ENCODE results near the gene SORBS2. TPM values are rescaled to one million over a fixed set of nuclear protein-coding genes. Genes with fewer than 3 reads are reported as not detected.

Gene SORBS2
- total RNA-seq, 1 donor from 2014 or later = 94.2 TPM

DNA sequence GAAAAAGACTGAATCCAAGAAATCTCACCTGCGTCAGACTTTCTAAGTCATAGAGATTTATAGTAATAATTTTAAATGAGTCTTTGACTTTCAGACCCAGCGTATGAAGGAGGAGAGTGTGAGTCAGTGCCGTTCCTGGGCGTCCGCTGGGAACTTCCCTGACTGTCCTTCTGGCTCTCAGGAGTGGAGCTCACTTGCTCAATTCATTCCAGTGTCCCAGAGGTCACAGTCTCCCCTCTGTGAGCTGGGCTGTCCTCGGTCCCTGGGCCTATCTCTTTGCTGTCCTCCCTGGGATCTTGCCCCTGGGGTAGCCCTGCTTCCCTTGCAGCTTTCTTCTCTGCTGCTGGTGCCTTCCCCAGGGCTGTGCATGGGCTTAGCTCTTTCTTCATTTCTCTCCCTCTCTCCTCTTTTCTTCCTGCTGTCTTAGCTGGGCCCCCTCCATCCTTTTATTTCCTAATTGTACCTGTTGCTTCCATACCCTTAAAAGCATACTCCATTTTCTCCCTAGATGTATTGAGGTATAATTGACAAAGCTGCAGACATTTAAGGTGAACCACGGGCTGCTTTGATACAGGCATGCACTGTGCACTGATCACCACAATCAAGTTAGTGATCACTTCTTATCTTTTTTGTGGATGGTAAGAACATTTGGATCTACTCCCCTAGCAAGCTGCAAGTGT is 11.6 kb downstream of the SORBS2 start:
- H3K4me3 Mint-ChIP-seq (ENCODE audit: low read depth) = no peak overlapping the region
- H3K4me1 Mint-ChIP-seq (ENCODE audit: low read depth) = peaks cover 17% of the 10 kb centered on the region
- no peak overlapping the region for H3K27ac Mint-ChIP-seq
- no peak for DNase-seq (ENCODE audit: low spot score, unreplicated experiment)
- H3K36me3 Mint-ChIP-seq (ENCODE audit: insufficient read depth) = peaks cover 21% of the 10 kb centered on the region
- H3K9me3 Mint-ChIP-seq (ENCODE audit: low read depth) = no peaks in the 10 kb centered on the region
- no peaks in the 10 kb centered on the region for H3K27me3 Mint-ChIP-seq
- TF ChIP-seq, protein P1, sequence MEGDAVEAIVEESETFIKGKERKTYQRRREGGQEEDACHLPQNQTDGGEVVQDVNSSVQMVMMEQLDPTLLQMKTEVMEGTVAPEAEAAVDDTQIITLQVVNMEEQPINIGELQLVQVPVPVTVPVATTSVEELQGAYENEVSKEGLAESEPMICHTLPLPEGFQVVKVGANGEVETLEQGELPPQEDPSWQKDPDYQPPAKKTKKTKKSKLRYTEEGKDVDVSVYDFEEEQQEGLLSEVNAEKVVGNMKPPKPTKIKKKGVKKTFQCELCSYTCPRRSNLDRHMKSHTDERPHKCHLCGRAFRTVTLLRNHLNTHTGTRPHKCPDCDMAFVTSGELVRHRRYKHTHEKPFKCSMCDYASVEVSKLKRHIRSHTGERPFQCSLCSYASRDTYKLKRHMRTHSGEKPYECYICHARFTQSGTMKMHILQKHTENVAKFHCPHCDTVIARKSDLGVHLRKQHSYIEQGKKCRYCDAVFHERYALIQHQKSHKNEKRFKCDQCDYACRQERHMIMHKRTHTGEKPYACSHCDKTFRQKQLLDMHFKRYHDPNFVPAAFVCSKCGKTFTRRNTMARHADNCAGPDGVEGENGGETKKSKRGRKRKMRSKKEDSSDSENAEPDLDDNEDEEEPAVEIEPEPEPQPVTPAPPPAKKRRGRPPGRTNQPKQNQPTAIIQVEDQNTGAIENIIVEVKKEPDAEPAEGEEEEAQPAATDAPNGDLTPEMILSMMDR (IDR thresholded peaks at IDR 0.05; ENCODE audit: unreplicated experiment) = no peak

DNA sequence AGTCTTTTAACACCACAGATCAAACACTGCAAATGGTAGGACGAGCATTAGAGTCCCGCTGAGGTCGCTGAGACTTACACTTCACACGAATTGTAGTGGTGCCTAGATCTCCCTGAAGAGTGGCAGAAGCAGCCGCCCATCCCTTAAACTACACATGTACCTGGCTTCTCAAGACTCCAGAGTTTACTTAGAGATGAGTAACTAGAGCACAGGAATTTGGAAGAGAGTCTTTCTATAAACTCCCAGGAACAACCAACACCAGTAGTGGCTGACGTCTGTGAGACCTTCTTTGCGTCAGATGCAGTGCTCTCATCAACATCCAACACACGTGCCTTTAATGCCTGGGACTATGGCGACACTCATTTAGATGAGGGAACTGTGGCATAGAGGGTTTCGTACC is 12.6 kb downstream of the SORBS2 start:
- no peak for DNase-seq (ENCODE audit: low spot score, unreplicated experiment)
- Mint-ChIP-seq H3K4me1 (ENCODE audit: low read depth) (peaks cover 22% of the 10 kb centered on the region), H3K4me3 (ENCODE audit: low read depth) (no peak overlapping the region), H3K27me3 (no peaks in the 10 kb centered on the region), H3K27ac (no peak overlapping the region), H3K36me3 (ENCODE audit: insufficient read depth) (peaks cover 21% of the 10 kb centered on the region), H3K9me3 (ENCODE audit: low read depth) (no peaks in the 10 kb centered on the region)
- TF ChIP-seq, protein P1 (IDR thresholded peaks at IDR 0.05; ENCODE audit: unreplicated experiment) = no peak

DNA sequence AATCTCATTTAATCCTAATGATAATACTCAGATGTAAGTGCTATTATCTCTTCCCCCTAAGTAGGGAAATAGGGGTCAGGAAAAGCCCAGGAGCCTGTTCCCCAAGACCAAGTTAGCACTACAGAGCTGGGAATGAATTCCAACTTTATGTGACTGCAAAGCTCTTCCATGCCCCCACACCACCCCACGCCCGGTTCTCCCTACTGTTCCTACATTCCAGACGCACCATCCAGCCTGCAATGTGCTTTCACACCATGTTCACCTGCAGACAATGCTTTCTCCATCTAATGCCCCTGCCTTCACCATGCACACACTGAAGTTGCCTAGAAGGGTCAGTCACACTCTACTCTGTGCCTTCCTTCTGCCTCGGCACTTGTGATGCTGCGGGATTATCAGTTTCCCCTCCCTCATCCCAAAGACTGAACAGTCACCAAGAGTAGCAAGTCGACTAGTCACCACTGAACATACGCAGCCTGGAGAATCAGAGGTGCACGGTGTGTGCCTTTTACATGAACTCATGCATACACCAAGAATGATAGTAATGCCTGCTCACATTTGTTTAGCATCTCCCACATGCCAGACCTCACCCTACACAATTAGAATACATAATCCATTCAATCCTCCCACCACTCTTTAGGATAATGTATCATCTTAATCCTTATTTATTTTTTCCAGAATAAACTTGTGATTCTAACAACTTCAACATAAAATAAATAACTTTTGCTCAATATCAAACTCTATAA is 14.2 kb downstream of the SORBS2 start:
- DNase-seq (ENCODE audit: low spot score, unreplicated experiment) = no peak
- Mint-ChIP-seq H3K4me3 (ENCODE audit: low read depth) (no peak overlapping the region), H3K27me3 (no peaks in the 10 kb centered on the region), H3K36me3 (ENCODE audit: insufficient read depth) (peaks cover 19% of the 10 kb centered on the region), H3K4me1 (ENCODE audit: low read depth) (peaks cover 19% of the 10 kb centered on the region), H3K9me3 (ENCODE audit: low read depth) (no peaks in the 10 kb centered on the region), H3K27ac (peak overlapping the region; percentile 8)
- TF ChIP-seq, protein P1 (IDR thresholded peaks at IDR 0.05; ENCODE audit: unreplicated experiment) = no peak

DNA sequence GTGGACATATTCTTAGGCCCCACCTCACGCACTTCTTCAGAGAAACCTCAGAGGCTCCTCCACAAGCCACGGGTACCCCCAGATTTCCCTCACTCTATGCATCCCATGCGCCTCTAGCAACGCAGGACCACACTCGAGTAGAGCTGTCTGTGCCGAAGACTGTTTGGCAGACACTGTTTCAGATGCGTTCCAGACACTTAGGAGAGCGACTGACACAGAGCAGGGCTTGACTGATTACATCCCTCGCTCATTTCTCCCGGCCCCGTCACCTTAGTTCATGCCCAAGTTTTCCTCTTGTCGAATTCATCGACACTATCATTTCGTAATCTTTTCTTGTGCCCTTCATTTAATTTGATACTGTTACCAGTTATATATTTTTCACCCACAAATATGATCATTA is 15.0 kb downstream of the SORBS2 start:
- Mint-ChIP-seq H3K27ac (no peak overlapping the region), H3K36me3 (ENCODE audit: insufficient read depth) (peaks cover 20% of the 10 kb centered on the region), H3K4me3 (ENCODE audit: low read depth) (no peak overlapping the region), H3K9me3 (ENCODE audit: low read depth) (no peaks in the 10 kb centered on the region), H3K4me1 (ENCODE audit: low read depth) (peaks cover 19% of the 10 kb centered on the region), H3K27me3 (no peaks in the 10 kb centered on the region)
- TF ChIP-seq, protein P1 (IDR thresholded peaks at IDR 0.05; ENCODE audit: unreplicated experiment) = no peak
- DNase-seq (ENCODE audit: low spot score, unreplicated experiment) = no peak

DNA sequence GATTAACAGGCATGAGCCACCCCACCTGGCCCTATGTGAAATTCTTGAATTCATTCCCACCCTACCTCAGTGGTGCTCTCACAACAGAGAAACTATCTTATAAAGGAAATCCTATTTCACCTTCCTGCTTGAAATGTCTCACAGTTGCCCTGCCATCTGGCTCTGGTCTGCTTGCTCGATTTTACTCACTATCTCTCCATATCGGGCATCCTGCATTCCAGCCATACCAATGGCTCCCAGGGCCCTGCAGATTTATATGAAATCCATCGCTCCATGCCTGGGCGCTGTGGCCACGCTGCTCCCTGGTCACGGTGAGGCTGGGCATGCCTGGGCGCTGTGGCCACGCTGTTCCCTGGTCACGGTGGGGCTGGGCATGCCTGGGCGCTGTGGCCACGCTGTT is 15.8 kb downstream of the SORBS2 start:
- H3K36me3 Mint-ChIP-seq (ENCODE audit: insufficient read depth) = peaks cover 15% of the 10 kb centered on the region
- H3K4me3 Mint-ChIP-seq (ENCODE audit: low read depth) = no peak overlapping the region
- DNase-seq (ENCODE audit: low spot score, unreplicated experiment) = no peak
- H3K9me3 Mint-ChIP-seq (ENCODE audit: low read depth) = no peaks in the 10 kb centered on the region
- H3K4me1 Mint-ChIP-seq (ENCODE audit: low read depth) = peaks cover 19% of the 10 kb centered on the region
- TF ChIP-seq, protein P1 (IDR thresholded peaks at IDR 0.05; ENCODE audit: unreplicated experiment) = no peak
- H3K27ac Mint-ChIP-seq = no peak overlapping the region
- no peaks in the 10 kb centered on the region for H3K27me3 Mint-ChIP-seq

All from progenitor cell of endocrine pancreas (in vitro differentiated cells).